GM18498 (cell line): ENCODE data around the gene RETREG1.
A peak's percentile ranks its signal among the peaks of the same experiment; 100 is the strongest.
"Not testable (repeated sequence)": the region's sequence is repeated elsewhere in the genome, so short reads cannot be mapped to it uniquely, and the experiment has no call there.

Experiments
- ATAC-seq: cut with Tn5 transposase; IDR thresholded peaks from one replicate; pipeline ENCODE4 v1.9.1; 2021; ENCODE audit warnings: mild to moderate bottlenecking, moderate library complexity; ENCODE audit not compliant: unreplicated experiment

Gene RETREG1, protein sequence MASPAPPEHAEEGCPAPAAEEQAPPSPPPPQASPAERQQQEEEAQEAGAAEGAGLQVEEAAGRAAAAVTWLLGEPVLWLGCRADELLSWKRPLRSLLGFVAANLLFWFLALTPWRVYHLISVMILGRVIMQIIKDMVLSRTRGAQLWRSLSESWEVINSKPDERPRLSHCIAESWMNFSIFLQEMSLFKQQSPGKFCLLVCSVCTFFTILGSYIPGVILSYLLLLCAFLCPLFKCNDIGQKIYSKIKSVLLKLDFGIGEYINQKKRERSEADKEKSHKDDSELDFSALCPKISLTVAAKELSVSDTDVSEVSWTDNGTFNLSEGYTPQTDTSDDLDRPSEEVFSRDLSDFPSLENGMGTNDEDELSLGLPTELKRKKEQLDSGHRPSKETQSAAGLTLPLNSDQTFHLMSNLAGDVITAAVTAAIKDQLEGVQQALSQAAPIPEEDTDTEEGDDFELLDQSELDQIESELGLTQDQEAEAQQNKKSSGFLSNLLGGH

DNA sequence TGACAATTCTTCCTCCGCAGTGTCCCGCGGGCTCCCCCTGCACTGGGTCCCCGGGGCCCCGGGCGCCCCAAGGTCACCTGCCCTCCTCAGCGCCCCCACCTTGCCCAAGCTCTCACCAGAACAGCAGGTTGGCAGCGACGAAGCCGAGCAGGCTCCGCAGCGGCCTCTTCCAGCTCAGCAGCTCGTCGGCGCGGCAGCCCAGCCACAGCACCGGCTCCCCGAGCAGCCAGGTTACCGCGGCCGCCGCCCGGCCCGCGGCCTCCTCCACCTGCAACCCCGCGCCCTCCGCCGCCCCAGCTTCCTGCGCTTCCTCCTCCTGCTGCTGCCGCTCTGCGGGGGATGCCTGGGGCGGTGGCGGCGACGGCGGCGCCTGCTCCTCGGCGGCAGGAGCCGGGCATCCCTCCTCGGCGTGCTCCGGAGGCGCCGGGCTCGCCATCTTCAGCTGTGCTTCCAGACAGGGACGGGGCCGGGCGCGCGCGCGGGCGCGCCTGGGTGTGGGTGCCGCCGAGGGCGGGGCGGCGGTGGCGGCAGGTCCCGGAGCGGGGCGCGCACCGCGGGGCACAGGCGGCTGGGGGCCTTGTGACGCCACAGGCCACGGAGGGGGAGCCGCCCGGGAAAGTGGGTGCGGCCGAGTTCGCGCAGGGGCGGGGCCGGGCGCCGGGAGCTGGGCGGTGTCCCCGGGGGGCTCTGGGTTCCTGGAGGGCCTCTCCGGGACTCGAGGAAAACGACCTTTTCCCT, at the start of gene RETREG1:
TSS of gene RETREG1 (minus strand) at position 462 of the 738 bp plus-strand sequence. CDS start at position 436, 26 bp downstream.
- peak; percentile 77 for ATAC-seq

DNA sequence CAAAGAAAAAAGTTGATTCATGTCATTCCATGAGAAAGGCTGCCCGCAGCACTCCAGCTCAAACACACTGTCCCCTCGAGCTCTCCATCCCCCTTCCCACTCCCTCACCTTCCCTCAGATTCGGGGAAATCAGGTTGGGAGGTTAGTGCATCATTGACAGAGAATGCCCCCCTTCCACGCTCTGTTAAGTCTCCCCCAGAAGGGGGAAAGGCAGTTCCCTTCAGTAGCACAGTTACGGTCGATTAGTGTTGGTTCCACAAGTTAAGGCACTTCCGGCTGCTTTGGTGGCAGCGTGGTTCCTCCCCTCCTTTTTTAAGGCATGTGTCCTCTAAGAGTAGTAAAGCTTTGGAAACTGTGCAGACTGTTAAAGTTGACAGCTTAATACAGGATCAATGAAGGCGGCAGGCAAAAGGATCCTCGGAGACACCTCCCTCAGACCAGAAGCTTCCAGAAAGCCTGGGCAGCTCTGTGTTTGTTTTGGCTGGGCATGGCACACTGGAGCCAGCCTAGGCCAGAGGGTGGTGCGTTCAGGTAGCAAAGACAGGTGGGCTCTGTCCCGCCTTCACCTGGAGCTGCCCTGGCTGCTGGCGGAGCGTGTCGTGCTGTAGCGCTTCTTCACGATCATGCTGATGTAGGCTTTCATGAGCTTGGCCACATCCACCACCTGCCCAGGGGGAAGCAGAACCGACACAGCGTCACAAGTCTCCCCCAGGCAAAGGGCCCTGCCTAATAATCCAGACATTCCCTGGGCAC, 49.5 kb upstream of the RETREG1 start:
- no peak for ATAC-seq

DNA sequence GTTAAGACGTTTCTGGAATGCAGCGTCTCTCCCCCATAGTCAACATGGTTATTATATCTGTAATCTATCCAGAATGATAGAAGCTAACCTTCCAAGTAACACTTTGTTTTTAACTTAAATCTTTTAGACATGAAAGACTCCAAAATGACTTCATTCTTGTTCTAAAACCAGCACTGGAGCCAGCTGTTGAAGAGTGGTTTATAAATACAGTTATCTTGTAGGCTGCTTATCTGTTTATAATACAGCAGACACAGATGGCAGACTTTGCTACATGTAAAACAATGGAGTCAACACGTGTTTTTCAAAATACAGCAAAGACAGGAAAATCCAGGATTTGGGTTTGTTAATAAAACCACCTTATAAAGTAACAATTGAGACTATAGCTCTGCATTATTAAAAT, 48.8 kb upstream of the RETREG1 start:
- no peak for ATAC-seq

DNA sequence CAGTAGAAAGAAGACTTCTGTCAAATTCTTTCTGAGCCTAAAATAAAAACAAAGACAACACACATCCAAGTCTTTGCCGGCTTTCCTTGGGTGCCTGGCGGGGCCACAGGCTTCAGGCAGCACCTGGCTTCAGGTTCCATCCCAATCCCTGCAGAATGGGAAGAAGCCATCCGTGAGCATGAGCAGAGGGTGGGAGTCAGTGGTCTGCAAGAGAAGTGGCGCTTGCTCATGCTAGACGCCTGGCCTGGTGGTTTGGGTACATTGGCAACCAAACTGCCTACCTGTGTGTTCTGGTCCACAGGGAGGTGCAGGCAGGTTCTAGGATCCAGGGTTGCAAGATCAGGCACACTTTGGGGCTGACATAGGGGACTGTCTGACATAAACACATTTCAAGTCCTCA, 47.6 kb upstream of the RETREG1 start:
- no peak for ATAC-seq

DNA sequence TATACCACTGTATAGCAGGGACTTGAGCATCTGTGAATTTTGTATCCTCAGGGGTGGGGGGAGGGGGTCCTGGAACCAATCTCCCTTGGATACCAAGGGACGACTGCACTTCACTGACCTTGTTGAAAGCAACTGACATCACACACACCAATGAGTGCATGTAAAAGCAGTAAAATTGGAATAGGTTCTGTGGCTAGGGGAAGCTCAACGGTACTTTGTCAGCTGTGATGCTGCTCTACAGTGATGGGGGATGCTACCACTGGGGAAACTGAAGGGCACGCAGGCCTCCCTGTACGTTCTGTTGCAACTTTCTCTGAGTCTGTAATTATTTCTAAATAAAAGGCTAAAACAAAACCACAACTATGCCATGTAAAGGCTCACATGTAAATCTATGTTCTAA, 47.0 kb upstream of the RETREG1 start:
- ATAC-seq = no peak

DNA sequence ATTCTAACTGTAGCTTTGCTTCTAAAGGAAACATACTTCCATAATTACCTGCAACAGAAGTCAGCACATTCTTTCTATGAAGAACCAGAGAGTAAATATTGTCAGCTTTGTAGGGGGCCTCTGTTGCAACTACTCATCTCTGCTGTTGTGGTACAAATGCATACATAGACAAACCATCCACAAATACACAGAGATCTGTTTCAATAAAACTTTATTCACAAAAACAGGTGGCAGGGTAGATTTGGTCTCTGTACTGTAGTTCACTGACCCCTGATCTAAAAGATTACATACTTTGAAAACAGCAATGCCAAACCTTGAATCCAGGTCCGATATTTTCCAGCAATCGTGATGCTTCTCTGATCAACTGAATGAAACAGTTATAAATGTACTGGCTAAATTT, 44.9 kb upstream of the RETREG1 start:
- no peak for ATAC-seq

DNA sequence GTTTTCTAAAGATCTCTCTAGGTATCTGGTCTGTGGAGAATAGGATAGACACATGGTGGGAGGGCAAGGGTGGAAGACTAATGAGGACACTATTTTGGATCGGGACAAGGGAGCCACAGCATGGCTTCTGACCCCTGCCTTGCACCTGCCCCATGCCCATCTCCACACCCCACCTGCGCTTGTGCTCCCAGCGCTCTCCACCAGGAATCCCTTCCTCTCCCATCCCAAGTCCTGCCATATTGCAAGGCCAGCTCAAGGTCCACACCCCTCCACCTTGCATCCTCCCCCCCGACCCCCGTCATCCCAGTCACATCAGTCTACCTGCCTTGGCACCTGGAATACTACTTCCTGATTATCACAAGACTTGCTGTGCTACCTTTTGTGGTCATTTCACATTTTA, 44.2 kb upstream of the RETREG1 start:
- ATAC-seq = no peak

DNA sequence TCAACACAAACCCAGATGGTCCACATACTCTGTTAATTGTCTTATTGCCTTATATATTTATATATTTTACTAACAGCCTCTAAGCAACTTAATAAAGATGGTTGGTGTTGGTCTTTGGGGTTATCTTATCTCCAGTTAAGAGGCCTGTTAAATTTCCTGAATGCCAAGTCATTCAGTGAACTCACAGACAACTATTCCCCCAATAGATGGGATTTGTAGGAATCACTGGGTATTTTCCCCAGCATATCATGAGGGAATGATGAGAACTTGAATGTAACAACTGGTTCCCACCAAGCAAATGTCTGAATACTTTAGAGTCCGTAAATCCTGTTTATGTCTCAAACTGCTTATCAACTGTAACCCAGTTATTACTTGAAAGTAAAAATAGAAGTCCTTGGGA, 42.7 kb upstream of the RETREG1 start:
- ATAC-seq = no peak

DNA sequence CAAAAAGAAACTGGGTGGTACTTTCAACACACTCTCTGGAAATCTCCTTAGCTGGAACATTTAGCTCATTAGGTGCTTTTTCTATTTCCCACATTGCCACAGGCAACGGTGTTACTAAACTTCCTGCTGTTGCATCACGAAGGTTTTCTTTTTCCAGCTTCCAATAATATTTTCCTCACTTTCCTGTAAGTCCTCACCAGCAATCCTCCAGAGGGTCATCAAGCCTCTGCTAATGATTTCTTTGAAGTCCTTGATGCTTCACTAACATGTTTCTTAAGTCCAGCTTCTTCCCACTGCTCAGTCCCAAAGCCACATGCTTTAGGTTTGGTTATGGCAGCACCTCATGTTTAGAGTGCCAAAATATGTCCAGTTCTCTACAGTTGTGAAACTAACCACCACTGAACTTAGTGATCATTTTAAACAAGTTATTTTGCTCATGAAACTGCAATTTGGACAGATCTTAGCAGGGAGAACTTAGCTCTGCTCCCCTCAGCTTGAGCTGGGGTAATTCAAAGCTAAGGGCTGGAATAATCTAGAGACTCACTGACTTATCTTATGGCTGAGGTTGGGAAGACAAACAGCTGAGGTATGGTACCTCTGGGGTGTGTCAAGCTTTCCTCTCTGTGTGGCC, 39.9 kb upstream of the RETREG1 start:
- no peak for ATAC-seq

DNA sequence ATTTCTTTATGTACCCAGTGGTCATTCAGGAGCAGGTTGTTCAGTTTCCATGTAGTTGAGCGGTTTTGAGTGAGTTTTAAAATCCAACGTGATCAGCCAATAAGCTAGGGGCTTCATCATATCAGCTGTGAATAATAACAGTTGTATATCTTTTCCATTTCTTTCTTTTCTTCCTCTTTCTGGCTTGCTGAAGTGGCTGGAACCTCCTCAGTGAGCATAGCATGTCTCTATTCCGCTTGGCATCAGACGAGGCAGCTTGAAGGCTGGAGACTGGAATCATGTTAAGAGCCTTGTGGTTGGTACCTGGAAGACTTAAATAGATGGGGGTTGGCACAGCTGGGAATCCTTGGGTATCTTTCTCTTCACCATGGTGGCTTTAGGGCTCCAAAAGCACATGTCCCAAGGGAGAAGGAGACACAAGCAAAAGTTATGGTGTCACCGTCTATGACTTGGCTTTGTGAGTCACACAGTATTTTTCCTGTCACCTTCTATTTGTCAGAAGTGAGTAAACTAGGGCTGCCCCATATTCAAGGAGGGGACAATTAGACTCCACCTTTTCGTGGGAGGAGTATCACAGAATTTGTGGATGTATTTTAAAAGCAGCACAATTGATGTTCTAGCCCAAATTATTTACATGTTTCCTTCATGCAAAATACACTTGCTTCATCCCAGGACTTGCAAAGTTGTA, 38.0 kb upstream of the RETREG1 start:
- ATAC-seq = no peak

DNA sequence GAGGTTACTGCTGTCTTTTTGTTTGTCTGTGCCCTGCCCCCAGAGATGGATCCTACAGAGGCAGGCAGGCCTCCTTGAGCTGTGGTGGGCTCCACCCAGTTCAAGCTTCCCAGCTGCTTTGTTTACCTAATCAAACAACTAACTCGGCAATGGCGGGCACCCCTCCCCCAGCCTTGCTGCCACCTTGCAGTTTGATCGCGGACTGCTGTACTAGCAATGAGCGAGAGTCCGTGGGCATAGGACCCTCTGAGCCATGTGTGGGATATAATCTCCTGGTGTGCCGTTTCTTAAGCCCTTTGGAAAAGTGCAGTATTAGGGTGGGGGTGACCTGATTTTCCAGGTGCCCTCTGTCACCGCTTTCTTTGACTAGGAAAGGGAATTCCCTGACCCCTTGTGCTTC, 31.9 kb upstream of the RETREG1 start:
- ATAC-seq = not testable (repeated sequence)

GRCh38 chr5:16644301-16644889, 27.6 kb upstream of the RETREG1 start:
- no peak for ATAC-seq

DNA sequence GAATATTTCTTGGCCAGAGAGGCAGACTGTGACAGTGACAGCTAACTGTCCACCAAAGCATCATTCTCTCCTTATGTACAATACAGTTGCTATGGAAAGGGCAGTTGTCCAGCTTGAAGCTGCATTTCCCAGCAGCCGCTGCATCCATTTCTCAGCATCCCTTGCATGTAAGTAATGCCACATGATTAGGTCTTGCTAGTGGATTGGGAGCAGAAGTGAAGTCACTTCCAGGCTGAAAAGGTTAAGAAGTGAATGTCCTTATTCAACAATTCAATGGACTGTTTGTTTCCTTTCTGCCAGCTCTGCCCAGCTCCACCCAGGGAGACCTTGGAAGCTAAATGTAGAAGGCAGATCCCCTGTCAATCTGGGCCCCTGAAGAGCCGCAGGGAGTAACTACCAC, 26.1 kb upstream of the RETREG1 start:
- no peak for ATAC-seq

- ATAC-seq = no peak
These were observed 22.4 kb upstream of the RETREG1 start for GRCh38 chr5:16639206-16639605.

DNA sequence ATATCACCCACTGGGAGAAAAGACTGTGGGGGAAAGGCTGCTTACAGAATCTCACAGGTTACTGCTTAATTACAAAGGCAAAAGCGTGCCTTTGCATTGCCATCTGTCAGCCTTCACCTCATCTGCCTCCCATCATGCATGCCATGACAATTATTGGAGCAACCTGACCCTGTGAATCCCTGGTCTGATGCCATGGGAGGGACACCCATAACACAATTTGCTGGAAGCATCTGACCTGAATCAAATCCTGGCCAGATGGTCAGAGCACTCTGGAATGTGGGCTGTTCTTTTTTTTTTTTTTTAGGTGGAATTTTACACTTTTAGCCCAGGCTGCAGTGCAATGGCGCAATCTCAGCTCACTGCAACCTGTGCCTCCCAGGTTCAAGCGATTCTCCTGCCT, 11.6 kb upstream of the RETREG1 start:
- ATAC-seq = no peak

- ATAC-seq = peak; percentile 88
These were observed 10.0 kb upstream of the RETREG1 start for GRCh38 chr5:16626696-16627264.

DNA sequence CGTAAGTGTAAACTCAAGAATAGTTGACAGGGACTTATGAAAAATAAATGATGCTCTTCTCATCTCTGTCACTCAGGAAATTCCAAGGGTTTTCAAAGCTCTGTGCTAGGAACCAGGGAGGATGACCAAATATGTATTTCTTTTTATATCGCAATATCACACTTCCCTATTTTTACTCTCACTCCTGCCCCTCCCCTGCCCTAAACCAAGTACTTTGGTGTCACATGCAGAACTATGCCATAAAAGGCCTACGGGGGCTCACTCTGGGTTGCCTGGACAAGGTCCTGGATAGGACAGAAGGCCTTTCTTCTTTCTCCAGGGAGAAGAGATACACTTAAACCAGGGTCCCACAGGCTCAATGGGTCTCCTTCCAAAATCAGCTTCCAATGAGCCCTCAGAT, 8.3 kb upstream of the RETREG1 start:
- ATAC-seq = no peak

- ATAC-seq = no peak
These were observed 2.3 kb upstream of the RETREG1 start for GRCh38 chr5:16619136-16619535.

DNA sequence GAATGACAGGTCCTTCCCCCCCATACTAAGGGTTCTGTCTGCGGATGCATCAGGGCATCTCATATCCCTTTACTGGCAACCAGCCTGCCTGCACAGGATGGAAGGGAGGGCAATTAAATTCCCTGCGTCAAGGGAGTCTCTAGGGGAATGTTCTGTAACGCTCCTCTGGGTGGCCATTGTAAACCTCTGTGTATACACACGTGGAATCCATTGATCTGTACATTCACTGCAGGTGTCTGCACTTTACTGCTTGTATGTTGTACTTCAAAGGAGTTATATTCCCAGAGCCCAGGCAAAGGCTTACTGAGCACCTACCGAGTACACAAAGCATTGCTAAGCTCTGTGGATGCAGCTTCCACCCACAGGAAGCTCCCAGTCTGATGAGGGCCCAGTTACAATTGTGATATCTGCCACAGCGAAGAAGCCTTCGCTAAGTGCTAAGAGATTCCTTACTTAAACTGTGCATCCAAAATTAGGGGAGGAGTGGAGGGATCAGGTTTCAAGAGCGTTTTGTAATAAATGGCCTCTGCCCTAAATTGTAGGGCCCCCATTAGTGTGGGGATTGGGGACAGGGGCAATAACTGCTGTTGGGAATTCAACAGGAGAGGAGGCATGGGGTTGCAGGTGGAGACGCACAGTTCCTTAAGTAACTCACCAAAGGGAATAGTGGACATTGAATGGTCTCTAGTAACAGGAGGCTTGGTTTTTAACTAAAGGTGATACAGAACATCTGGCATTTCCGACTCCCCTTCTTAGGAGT, 1.5 kb upstream of the RETREG1 start:
- ATAC-seq = no peak
